HFFc6 (cell line): ENCODE data around the gene ARF1. TPM values are rescaled to one million over a fixed set of nuclear protein-coding genes. Genes with fewer than 3 reads are reported as not detected.
A peak's percentile ranks its signal among the peaks of the same experiment; 100 is the strongest.

Source experiments
- DNase-seq: peaks from one replicate; pipeline ENCODE4 v3.0.0-alpha.2; 2018
- H3K27ac Mint-ChIP-seq: 2 replicates; pipeline ENCODE4 v1.8.0; 2020; ENCODE audit warnings: mild to moderate bottlenecking, mixed read lengths
- H3K27me3 Mint-ChIP-seq: 2 replicates; pipeline ENCODE4 v1.8.0; 2021; ENCODE audit warnings: mild to moderate bottlenecking, moderate library complexity, mixed read lengths; ENCODE audit not compliant: insufficient read depth
- H3K36me3 Mint-ChIP-seq: 2 replicates; pipeline ENCODE4 v1.8.0; 2021; ENCODE audit warnings: low read depth, mixed read lengths
- H3K4me1 Mint-ChIP-seq: 2 replicates; pipeline ENCODE4 v1.8.0; 2020; ENCODE audit warnings: low read depth, mixed read lengths
- H3K4me3 Mint-ChIP-seq: 2 replicates; pipeline ENCODE4 v1.8.0; 2020; ENCODE audit warnings: mild to moderate bottlenecking, moderate library complexity, mixed read lengths
- H3K9me3 Mint-ChIP-seq: 2 replicates; pipeline ENCODE4 v1.8.0; 2020; ENCODE audit warnings: mild to moderate bottlenecking, mixed read lengths
- total RNA-seq, 6 experiments: library from RNA; stranded (reverse); fragmentation: NEBNext Ultra II Directional; extraction: Animal tissue kit (Norgen Biotek cat#: 25700); gene quantifications; 2 replicates in 1 of 6; 3 replicates in 5 of 6; pipeline ENCODE4 v1.2.3, GENCODE V29; 2021
- TF ChIP-seq, protein P1 (sequence below): fragments of 200-600 bp; sonication (generic); IDR thresholded peaks from 2 replicates; pipeline ENCODE4 v1.5.0; 2021; ENCODE audit warnings: antibody characterized with exemption, mild to moderate bottlenecking

The ARF1 gene
- total RNA-seq, 6 experiments from 2014 or later: 578 to 615 (median 590) TPM

DNA sequence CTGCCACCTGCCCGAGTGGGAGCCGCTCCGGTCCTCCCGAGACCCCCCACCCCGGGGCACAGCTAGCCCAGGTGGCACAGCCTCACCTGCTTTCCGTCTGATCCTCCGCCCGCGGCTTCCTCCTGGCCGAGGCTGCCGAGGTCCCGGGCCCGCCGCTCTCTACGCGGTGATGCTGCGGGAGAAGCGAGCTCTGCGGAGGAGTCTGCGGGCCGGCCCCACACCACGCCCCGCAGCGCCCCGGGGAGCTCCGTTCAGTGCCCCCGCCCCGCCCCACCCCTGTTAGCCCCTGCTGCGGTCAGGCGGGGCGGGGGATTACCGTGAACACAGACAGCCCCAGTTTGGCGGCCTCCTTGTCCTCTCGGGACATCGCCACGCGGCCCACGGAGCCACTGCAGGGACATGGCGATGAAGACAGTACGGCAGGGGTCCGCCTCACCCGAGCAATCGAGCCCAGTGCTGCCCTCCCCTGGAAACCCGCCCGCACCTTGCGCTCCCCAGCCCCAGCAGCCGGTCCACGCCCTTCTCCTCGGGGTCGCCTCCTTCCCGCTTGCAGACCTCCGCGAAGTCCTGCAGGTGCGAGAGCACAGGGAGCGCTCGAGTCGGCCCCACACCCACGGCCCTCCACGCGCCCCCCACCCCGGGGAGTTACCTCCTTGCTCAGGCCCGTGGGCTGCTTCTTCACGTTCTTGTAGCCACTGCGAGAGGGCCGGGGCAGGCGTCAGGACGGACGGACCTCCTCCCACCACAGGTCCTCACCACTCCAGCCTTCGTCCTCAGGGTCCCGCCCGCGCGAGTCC is 19.7 kb downstream of the ARF1 start:
- Mint-ChIP-seq H3K9me3 (no peaks in the 10 kb centered on the region), H3K27me3 (peaks cover 13% of the 10 kb centered on the region), H3K36me3 (peaks cover 17% of the 10 kb centered on the region), H3K4me1 (peaks cover 23% of the 10 kb centered on the region), H3K4me3 (peak overlapping the region; percentile 81), H3K27ac (peak overlapping the region; percentile 49; the same call in 1 of the 2 replicates)
- no peak for DNase-seq
- TF ChIP-seq, protein P1, sequence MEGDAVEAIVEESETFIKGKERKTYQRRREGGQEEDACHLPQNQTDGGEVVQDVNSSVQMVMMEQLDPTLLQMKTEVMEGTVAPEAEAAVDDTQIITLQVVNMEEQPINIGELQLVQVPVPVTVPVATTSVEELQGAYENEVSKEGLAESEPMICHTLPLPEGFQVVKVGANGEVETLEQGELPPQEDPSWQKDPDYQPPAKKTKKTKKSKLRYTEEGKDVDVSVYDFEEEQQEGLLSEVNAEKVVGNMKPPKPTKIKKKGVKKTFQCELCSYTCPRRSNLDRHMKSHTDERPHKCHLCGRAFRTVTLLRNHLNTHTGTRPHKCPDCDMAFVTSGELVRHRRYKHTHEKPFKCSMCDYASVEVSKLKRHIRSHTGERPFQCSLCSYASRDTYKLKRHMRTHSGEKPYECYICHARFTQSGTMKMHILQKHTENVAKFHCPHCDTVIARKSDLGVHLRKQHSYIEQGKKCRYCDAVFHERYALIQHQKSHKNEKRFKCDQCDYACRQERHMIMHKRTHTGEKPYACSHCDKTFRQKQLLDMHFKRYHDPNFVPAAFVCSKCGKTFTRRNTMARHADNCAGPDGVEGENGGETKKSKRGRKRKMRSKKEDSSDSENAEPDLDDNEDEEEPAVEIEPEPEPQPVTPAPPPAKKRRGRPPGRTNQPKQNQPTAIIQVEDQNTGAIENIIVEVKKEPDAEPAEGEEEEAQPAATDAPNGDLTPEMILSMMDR: peak; percentile 62

DNA sequence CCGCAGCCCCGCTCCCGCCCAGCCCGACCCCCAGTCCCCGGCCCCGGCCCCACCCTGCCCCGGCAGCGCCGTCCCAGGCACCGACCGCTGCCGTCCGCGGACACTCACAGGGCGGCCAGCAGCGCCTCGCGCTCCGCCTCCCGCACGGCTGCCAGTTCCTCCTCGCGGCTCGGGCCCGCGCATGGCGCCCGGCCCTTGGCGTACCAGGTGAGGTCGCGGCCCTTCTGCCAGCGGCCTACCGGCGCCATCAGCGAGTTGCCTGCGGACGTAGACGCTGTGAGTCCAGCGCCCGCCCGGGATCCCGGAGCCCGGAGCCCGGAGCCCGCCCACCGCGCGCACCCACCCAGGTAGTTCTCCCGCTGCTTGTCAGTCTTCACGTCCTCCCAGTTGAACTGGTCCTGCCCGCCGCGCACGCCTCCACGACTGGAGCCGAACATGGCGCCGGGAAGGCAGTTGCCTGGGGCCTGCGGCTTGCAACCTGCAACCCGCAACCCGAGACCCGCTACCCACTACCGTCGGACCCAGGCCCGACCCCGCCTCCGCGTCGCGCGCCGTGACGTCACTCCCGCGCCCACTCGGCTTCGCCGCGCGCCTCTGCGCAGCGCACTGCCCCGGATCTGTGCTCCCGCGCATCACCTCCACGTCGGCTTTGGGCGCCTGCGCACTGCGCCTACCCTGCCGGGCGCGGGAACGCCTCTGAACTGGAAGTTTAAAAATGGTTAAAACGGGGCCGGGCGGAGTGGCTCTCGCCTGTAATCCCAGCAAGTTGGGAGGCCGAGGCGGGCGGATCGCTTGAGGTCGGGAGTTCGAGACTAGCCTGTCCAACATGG is 20.5 kb downstream of the ARF1 start, which contains the start of gene C1orf35:
Gene C1orf35, minus strand, starts transcription at position 535 of the 830 bp plus-strand sequence. Its CDS starts 98 bp downstream, at position 437.
- H3K9me3 Mint-ChIP-seq: no peaks in the 10 kb centered on the region
- H3K4me3 Mint-ChIP-seq: peak within 1 kb of the TSS; percentile 93
- TF ChIP-seq, protein P1: no peak
- peaks cover 13% of the 10 kb centered on the region for H3K27me3 Mint-ChIP-seq
- peaks cover 26% of the 10 kb centered on the region for H3K4me1 Mint-ChIP-seq
- peak; percentile 88 for DNase-seq
- peaks cover 10% of the 10 kb centered on the region; the same call in 1 of the 2 replicates for H3K36me3 Mint-ChIP-seq
- H3K27ac Mint-ChIP-seq: peak within 1 kb of the TSS; percentile 84

DNA sequence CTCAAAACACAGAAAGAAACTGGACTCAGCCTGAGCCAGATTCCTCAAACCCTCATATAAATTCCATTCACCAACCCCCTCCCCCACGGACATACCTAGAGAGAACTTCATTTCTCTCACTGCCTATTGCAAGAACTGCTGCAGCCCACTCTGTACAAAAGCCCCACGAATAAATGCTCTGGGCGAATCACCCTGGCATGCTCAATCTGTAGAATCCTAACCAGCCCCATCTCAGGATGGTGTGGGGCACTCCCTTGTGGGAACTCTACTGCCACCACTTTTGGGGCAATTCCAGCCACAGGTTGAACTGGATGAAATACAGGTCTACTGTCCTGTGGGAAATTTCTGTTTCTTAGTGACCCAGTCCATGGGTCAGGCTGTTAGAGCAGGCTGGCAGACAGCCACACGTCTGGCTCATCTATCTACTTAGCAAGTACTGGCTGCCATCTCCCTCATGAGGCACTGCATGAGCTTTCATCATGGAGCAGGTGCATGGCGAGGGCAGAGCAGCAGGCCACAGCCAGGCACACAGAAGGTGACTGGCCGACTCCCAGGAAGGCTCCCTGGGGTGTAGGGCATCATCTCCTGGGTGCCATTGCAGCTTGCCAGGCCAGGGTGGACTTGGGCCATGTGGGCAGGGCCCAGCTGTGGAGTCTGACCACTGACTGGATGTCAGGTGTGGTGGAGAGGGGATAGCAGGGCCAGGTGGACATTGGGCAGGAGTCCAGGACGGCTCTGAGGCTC is 22.2 kb downstream of the ARF1 start:
- Mint-ChIP-seq H3K36me3 (no peaks in the 10 kb centered on the region), H3K9me3 (no peaks in the 10 kb centered on the region), H3K27me3 (peaks cover 11% of the 10 kb centered on the region), H3K27ac (peak overlapping the region; percentile 84), H3K4me1 (peaks cover 34% of the 10 kb centered on the region), H3K4me3 (peak overlapping the region; percentile 93)
- TF ChIP-seq, protein P1: no peak
- no peak for DNase-seq

DNA sequence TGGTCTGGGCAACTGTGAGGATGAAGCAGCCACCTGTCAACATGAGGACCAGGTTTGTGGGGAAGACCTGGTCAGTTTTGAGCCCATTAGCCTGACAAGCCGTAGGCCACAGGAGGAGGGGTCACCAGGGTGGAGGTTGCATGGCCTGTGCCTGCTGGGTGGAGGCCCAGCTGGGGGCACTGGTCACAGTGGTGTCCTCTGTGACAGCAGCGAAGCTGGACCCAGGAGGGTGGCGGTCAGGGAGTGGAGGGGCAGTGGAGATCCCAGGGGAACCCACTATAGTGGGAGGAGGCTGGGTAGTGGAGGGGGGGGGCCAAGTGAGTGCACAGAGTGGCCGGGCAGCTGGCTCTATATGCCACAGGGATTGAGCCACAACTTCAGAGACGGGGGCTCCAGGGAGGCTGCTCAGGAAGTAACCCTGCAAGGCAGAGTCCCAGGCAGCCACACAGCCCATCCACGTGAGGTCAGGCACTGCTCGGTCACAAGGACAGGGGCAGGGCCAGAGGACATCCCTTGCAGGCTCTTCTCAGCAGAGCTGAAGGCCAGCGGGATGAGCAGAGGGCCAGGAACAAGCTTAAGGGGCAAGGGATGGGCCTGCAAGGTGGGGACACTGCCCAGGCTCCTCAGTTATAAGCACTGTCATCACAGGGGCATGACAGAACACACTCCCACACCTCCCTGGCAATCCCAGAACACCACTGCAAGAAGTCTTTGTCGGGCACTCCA is 22.9 kb downstream of the ARF1 start:
- peaks cover 13% of the 10 kb centered on the region for H3K27me3 Mint-ChIP-seq
- TF ChIP-seq, protein P1: no peak
- no peaks in the 10 kb centered on the region for H3K36me3 Mint-ChIP-seq
- DNase-seq: no peak
- peaks cover 41% of the 10 kb centered on the region for H3K4me1 Mint-ChIP-seq
- H3K27ac Mint-ChIP-seq: no peak overlapping the region
- H3K4me3 Mint-ChIP-seq: no peak overlapping the region
- no peaks in the 10 kb centered on the region for H3K9me3 Mint-ChIP-seq
